CD4-positive, alpha-beta T cell treated with Interleukin-15 for 1 hour (primary cell): ENCODE measurements around the gene MTR.
"Not testable (repeated sequence)": the region's sequence is repeated elsewhere in the genome, so short reads cannot be mapped to it uniquely, and the experiment has no call there.

Experiments
- DNase-seq: peaks from one replicate; pipeline ENCODE4 v3.0.0-alpha.2; 2020

MTR gene

GRCh38 chr1:236908669-236909068 lies 113.6 kb downstream of the MTR start:
- no peak for DNase-seq

GRCh38 chr1:236911047-236911446 lies 116.0 kb downstream of the MTR start:
- DNase-seq, result not testable (repeated sequence)

GRCh38 chr1:236913371-236914037 lies 118.4 kb downstream of the MTR start:
- DNase-seq, result no peak

GRCh38 chr1:236914375-236914774 lies 119.3 kb downstream of the MTR start:
- no peak for DNase-seq

- no peak for DNase-seq
These were observed 121.2 kb downstream of the MTR start for GRCh38 chr1:236916131-236916800.

GRCh38 chr1:236917448-236917847 lies 122.4 kb downstream of the MTR start:
- DNase-seq, result no peak

GRCh38 chr1:236920286-236920894 lies 125.3 kb downstream of the MTR start:
- DNase-seq, result no peak

GRCh38 chr1:236921610-236922009 lies 126.5 kb downstream of the MTR start:
- no peak for DNase-seq

GRCh38 chr1:236922190-236922589 lies 127.1 kb downstream of the MTR start:
- DNase-seq, result no peak

- DNase-seq, result no peak
These were observed 130.3 kb downstream of the MTR start for GRCh38 chr1:236925386-236925785.

GRCh38 chr1:236930503-236930902 lies 135.4 kb downstream of the MTR start:
- DNase-seq, result no peak

GRCh38 chr1:236938760-236939159 lies 143.7 kb downstream of the MTR start:
- no peak for DNase-seq

- DNase-seq, result no peak
These were observed 147.3 kb downstream of the MTR start for GRCh38 chr1:236942431-236942830.

GRCh38 chr1:236944556-236944955 lies 149.5 kb downstream of the MTR start:
- no peak for DNase-seq

- no peak for DNase-seq
These were observed 149.9 kb downstream of the MTR start for GRCh38 chr1:236945002-236945401.

- no peak for DNase-seq
These were observed 152.7 kb downstream of the MTR start for GRCh38 chr1:236947794-236948193.

GRCh38 chr1:236948381-236948780 lies 153.3 kb downstream of the MTR start:
- no peak for DNase-seq

- no peak for DNase-seq
These were observed 153.9 kb downstream of the MTR start for GRCh38 chr1:236948996-236949395.

GRCh38 chr1:236950365-236950764 lies 155.3 kb downstream of the MTR start:
- no peak for DNase-seq

- DNase-seq, result no peak
These were observed 156.6 kb downstream of the MTR start for GRCh38 chr1:236951672-236952071.

- no peak for DNase-seq
These were observed 157.3 kb downstream of the MTR start for GRCh38 chr1:236952246-236953003.

- DNase-seq, result no peak
These were observed 158.1 kb downstream of the MTR start for GRCh38 chr1:236953151-236953700.
